Colon (tissue), 2 donors: ENCODE measurements around the gene GFM1.
"Not testable (repeated sequence)": the region's sequence is repeated elsewhere in the genome, so short reads cannot be mapped to it uniquely, and the experiment has no call there.

Experiments used
- FAIRE-seq: peaks from 2 replicates; lab custom pipeline; 2012; peaks lifted over from hg19 to GRCh38; lab: Jason Lieb, UNC
- donor health status: control.
- donor health status: control.

Gene GFM1

DNA sequence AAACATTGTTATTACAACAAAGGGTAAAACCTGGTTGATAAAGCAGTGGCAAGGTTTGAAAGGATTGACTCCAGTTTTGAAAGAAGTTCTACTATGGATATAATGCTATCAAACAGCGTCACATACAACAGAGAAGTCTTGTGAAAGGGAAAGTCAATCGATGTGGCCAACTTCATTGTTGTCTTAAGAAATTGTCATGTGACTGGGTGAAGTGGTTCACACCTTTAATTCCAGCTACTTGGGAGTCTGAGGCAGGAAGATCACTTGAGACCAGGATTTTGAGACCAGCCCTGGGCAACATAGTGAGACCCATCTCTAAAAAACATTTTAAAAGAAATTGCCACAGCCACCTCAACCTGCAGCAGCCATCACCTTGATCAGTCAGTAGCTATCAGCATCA lies 34.4 kb downstream of the GFM1 start:
- FAIRE-seq: no peak

DNA sequence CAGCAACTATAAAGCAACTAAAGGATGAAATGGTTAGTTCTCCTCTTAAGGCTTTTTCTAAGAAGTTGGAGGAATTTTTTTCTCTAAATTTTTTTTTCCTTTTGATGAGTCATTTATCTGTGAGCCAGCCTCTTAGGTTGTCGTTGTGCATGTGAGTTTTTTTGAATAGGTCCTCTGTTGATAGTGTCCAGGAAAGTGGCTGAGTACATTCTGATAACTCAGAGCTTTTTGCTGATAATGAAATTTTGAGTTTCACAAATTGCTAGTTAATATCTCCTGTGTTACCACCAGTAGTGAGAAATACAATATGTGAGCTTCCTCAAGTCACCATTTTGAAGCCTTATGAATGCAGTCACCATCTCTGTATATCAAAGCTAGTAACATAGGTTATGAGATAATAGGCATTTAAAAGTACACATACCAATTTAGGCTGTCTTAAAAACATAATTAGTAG lies 35.2 kb downstream of the GFM1 start:
- FAIRE-seq: no peak

DNA sequence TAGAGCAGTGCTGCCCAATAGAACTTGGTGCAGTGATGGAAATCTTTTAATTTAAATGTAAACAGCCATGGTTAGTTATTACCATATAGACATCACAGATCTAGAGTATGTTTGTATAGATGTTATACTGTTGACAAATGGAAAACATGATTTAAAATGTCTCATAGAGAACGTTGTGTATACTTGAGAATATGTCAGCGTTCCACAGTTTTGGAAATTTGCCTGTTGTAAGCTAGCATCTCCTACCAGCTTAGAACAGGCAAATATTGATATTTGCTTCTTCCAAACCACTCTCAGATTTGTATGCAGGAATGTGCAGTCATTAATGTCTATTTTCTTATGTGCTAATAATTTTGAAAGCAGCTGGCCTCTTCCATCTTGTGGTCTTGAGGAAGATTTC lies 36.5 kb downstream of the GFM1 start:
- no peak for FAIRE-seq

DNA sequence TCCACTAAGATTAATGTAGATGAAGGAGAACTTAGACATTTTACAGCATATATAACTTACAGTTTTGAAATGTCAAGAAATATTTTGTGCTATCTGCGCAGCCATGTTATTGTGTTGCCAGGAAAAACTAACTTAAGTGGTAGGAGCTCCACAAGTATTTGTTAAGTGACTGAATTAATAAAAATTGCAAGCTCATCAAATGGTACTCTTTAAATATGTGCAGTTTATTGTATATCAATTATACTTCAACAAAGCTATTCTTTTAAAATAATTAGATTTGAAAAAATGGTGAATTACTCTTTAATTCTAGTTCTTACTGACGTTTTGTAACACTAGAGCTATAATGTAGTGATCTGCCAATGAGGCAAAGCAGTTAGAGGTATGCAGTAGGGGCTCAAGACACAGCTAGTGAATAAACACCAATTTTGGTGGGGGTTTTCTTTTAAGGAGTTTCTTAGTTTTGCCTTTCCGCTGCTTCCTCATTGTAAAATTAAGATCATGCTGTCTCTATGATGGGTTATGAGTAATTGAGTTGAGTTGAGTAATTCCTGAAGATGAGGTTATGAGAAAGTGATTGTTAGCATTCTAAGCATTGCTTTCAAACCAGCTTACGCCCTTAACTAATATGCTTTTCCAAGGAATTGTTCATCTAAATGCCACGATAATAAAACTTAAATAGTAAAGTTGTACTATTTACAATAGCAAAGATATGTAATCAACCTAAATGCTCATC lies 39.1 kb downstream of the GFM1 start:
- no peak for FAIRE-seq

DNA sequence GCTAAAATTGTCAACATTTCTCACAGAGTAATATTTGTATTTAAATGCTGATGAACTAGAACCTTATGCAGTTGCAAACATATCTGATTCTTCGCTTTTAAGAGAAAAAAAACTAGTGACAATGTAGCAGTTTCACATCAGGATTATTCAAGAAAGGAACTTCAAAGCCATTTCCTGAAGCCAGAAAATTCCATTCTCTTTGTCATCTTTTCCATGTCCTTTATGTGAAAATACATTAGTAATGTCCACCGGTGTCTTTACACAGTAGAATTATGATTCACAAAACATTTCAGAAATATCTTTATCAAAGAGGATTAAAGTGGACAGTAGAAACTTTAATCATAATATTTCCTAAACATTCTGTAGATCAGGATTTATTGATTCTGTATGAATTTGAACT lies 40.8 kb downstream of the GFM1 start:
- FAIRE-seq: no peak

DNA sequence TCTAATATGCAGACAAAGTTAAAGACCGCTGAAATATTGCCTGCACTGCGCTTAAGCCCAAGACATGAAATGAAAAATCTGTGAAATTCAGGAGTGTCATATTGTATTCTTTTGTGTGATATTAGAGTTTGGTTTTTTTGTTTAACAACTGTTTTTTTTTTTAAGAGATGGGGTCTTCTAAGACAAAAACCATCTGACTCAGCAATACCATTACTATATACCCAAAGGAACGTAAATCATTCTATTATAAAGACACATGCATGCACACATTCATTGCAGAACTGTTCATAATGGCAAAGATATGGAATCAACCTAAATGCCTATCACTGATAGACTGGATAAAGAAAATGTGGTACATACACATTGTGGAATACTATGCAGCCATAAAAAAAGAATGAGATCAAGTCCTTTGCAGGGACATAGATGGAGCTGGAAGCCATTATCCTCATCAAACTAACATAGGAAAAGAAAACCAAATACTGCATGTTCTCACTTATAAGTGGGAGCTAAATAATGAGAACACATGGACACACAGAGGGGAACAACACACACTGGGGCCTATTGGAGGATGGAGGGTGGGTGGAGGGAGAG lies 49.6 kb downstream of the GFM1 start:
- not testable (repeated sequence) for FAIRE-seq

DNA sequence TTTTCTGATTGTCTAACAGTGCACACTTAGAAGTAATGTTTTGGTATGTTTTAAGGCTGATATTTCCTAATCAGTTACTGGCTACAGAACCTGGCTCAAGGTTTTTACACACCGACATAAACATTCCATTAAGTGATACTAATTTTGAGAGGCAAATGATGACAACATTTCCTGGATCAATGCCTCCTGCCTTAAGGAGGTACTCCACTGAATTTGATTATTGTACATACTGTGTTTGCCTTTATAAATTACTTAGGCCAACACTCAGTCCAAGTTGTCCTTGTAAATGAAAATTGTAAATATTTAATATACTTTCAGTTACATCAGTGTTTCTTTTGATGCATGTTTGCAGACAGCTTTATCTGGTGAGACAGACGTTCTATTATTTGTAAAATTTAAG lies 52.3 kb downstream of the GFM1 start:
- no peak for FAIRE-seq

DNA sequence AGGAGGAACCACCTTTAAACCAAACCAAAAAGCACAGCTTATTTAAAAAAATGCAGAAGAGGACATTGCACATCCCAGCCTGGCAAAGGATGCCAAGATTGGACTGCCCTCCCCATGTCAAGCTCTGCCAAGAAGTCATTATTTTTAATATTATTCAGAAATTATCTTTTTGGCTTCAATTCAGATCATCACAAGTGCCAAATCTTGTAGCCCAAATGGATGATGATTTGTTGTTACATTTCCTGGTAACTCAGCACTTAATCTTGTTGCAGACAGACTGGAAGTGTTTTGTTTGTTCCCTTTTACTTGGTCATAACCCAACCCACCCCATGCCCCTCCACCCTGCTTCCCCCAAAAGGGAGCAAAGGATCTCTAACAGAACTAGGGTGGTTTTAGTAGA lies 56.2 kb downstream of the GFM1 start:
- FAIRE-seq: no peak

DNA sequence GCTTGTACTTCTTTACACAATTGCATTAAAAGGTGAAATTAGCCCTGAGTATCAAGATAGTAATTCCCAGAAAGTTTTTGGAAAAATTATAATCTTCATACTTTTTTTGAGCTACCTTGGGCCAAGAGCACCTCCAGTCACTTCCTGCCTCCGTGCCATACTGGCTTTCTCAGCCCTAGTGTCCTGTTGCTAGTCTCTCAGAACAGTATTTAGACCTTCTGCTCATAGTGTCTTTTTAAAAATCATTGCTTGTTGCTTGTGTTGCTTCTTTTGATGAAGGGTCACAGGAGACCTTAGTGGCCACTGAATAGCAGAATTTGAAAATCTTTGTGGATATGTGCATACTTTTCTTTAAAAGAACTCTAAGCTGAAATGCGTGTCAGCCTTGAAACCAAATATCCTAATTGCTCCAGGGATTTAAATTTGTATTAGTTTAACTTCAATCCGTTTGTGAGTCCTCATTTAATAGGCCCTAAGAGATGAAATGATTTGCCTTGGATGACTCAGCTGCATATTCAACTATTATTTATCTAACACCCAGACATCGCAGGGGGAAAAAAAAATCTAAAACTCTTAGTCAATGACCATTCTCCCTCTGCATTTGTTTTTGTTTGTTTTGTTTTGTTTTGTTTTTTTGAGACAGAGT lies 57.2 kb downstream of the GFM1 start:
- FAIRE-seq: no peak

DNA sequence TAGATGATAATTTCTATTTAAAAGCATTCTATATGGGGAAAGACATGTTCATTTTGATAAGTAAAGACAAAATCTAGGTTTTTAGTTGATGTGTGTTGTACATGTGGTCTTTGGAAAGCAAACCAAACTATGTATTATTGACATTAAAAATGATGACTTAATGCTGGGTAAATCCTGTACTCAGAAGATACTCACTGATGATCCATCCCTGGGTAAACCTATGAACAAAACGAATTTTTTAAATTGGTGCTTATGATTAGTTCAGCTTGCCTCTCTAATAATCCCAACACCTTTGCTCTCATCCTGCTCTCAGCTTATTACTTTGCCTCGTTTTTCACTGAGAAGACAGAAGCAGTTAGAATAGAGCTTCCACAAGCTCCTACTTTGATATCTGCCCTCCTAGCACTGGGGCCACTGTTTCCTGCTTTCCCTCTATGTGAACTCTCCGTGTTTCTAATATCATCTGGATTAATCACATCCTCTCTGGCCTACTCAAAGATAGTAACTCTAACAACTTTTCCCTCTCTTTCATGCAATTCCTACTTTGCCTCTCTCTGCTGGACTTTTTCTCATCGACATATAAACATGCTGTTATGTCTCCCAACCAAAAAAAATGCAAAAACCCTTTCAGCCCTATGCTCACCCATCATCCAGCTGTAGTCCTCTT lies 58.6 kb downstream of the GFM1 start:
- no peak for FAIRE-seq

DNA sequence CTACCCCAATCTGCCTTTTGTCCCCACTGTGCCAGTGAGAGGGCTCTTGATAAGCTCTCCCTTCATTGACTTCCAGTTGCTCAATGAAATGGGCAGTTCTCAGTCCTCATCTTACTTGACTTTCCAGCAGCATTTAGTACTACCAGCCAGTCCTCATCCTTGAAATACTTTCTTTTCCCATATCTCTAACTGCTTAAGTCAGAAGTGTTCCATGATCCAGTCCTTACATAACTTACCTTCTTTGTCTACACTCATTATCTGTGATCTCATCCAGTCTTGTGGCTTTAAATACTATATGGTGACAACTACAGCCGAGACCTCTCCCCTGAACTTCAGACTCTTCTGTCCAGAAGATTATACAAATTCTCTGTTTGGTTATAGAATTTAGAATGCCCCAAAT lies 59.2 kb downstream of the GFM1 start:
- FAIRE-seq: no peak

DNA sequence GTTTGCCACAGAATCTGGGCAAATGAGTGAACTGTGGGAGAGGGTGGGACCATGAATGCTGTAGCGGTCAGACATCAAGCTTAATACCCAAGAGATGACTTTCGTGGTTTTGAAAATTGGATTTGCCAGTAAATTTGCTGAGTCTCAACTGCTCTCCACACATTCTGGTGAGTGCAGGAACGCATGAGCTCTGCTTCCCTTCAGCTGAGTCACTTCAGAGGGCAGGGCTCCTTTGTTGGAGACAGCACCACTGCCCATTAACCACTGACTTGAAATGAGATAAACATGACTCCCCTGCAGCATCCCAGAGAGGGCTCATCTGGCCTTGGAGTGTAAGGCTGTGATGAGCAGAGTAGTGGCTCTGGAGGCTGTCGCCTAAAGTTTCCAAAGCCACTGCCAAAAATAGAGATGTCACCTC lies 65.3 kb downstream of the GFM1 start:
- no peak for FAIRE-seq

DNA sequence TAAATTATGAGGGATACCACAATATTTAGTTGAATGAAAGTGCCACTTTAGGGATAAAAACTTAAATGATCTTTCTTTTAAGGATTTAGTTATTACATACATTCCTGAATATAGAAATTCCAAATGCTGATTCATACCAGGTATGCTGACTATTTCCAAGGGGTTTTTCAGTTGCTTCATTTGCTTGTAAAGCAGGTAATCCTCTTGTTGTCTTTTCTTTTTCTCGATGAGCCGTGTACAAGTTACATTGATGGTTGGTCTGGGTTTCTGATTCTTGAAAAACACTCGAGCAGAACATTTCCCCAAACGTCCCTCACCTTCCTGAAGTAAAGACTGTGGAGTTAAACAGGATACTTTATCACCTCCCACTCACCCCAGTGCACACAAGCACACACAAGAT lies 66.3 kb downstream of the GFM1 start:
- no peak for FAIRE-seq

DNA sequence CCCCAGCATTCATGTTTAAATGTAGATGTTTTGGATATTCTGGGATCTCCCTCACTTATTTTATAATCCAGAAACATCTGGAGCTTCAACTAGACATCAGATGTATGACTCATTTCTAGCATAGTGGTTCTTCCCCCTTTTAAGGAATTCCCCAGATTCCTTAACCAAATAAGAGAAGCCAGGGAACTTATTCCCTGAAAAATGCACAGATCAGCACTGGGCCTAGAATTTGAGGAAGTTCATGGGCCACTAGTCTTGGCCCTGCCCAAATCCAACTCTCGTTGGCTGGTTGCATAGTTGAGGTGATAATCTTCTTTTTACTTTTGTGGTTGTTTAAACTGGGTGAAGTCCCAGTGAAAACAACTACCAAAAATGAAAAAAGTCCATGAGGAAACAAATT lies 67.6 kb downstream of the GFM1 start:
- no peak for FAIRE-seq

DNA sequence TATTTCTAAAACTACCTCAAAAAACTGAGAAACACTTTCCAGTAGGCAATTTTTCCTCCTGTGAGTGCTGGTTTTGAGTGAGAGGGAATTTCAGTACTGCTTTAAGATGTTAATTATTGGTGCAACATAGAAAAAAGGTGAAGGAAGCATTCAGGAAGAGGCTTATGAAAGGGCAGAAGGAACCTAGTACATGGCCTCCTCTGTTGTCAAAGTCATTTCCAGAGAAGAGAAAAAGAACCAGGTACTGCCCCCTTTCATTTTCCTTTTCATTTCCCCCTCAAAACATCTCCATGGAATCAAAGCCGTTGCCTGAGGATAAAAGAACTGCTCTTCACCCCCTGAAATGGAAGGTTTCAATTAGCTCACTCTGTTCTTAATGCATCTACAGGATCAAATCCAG lies 68.1 kb downstream of the GFM1 start:
- no peak for FAIRE-seq

DNA sequence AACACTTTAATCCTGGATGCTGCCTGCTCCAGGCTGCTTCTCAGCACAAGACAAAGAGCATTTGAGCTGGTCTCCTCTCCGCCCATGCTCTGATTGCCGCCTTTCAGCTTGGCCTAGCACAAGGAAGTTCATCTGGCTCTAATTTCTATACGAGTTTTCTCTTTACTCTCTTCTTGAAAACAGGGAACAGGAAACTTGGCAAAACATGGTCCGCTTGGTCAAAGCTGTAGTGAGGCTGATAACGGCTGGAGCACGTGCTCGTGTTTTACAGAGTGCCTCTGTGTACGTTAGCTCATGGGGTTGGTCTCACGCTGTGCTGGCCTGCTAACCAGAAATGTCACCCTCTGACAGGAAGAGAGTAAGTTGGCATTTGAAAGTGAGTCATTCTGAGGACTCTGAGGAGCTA lies 68.8 kb downstream of the GFM1 start:
- no peak for FAIRE-seq

DNA sequence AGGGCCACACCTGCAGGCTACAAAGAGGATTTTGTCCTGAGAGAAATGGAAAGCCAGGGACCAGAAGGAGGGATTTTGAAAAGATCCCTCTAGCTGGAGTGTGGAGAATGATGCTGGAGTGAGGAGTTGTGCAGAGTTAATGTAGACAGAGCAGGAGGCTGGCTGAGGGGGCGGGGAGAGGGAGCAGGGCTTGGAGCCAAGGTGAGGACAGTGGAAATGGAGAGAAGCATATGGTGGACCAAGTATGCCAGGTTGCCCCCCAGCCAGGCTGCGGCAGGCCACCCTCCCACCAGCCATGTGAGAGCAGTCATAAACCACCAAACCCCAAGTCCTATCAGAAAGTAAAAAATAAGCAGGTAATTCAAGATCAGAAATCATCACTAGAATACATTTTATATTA lies 73.2 kb downstream of the GFM1 start:
- no peak for FAIRE-seq

DNA sequence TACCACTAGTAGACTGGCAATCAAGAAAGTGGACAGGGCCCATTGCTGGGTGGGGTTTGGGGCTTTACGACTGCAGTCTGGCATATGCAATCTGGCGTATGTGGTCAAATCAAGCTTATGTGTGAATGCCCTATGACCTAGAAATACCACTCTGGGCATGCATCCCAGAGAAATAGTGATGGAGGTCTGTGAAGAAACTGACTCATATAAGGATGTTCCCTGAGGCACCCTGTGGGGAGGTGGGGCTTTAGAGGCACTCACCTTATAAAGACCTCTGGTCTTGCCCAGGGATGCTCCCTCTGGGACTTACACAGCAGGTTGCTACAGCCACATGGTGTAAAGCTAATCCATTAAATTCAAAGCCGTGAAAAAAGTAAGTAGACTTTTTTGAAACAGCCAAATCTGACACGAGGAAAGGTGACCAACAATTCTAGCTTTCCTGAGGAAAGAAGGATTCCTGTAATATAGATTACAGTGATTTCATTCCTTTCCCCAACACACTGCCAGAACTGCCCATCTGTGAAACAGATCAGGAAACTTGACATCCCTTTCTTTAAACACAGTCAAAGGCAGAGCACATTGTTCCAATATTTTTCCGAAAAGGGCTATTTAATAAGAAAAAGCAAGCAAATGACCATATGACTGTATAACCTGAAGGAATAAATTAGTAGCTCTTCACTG lies 74.3 kb downstream of the GFM1 start:
- FAIRE-seq: no peak

DNA sequence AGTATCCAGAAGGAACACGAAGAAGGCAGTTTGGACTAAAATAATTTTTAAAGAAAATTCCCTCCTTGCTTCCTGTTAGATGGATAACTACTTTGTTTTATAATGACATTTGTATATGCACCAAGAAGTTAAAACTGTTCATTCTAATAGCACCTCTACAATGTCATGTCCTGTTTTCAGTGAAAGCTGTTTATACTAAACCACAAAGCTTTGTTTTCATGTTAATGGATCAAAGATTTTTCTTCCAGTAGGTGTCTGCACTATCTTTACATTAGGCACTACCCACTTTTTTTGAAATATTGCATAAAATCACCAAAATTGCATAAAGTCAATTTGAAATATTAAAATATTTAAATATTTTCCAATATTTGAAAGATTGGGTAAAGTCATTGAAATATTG lies 77.8 kb downstream of the GFM1 start:
- FAIRE-seq: no peak

DNA sequence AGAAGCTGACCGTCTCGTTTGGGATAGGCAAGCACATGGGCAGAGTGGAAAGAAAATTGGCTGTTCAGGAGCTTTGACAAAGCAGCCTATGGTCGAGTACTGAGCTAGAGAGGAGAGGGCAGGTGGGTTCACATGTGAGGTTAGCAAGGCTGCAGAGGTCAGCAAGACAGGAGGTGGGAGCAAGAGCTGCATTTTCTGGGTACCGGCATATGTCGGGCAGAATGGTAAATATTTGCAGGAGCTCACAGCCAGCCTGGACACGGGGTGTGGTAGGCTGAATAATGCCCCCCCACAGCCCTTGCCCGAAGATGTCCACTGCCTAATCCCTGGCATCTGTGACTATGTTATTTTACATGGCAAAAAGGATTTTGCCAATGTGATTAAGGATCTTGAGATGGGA lies 79.7 kb downstream of the GFM1 start:
- FAIRE-seq: no peak

DNA sequence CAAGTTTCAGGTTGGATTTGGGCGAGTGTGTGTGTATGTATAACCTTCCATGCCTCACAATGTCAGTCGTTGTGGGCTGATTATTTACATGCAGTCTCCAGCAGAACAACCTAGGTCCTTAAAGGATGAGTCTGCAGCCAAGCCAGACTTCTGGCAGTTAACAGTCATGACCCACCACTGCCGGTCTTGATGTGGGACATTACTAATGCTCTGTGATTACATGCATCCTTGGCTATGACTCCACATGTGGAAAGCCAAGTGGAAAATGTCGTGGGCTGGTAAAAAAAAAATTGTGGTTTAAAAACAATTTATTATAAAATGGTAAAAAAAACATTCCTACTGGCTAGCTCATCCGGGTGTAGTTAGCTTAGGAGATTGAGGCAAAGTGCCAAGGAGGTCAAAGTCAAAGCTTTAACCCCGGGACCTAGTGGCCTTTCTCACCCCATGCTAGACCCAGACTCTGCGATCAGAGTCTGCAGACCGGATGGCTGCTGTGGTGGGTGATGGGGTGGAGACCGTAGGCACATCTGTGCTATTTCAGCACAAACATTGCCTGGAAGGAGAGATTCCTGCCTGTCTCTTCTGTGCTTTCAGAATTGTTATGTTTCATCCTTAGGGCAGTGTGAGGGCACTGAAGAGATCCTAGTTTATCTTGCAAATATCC lies 81.2 kb downstream of the GFM1 start:
- no peak for FAIRE-seq
